Activated T-helper 1 cell treated with anti-CD3 and anti-CD28 coated beads, Interleukin-12 subunit alpha, Interleukin-12 subunit beta, Interleukin-2, Interleukin-4 antibody, amounts not matched to agents 30 ng/mL and 10 ng/mL and 1 ng/mL, durations not matched to agents 14 hours and 24 hours and 36 hours (primary cell): Measurements from ENCODE around the gene GGNBP2. TPM values are rescaled to one million over a fixed set of nuclear protein-coding genes. Genes with fewer than 3 reads are reported as not detected.
"Not testable (repeated sequence)": the region's sequence is repeated elsewhere in the genome, so short reads cannot be mapped to it uniquely, and the experiment has no call there.

Source experiments
- DNase-seq: peaks from one replicate; pipeline ENCODE4 v3.0.0; 2021; ENCODE audit warnings: low spot score
- H3K27ac Mint-ChIP-seq: one replicate; pipeline ENCODE4 v1.8.0; 2021; ENCODE audit warnings: mild to moderate bottlenecking, mixed read lengths
- H3K27me3 Mint-ChIP-seq: one replicate; pipeline ENCODE4 v1.8.0; 2022; ENCODE audit warnings: mild to moderate bottlenecking, moderate library complexity, mixed read lengths; ENCODE audit not compliant: insufficient read depth
- H3K36me3 Mint-ChIP-seq: one replicate; pipeline ENCODE4 v1.8.0; 2021; ENCODE audit warnings: low read depth, mixed read lengths
- H3K4me1 Mint-ChIP-seq: one replicate; pipeline ENCODE4 v1.8.0; 2021; ENCODE audit warnings: low read depth, mixed read lengths
- H3K4me3 Mint-ChIP-seq: one replicate; pipeline ENCODE4 v1.8.0; 2021; ENCODE audit warnings: mild to moderate bottlenecking, moderate library complexity, mixed read lengths
- H3K9me3 Mint-ChIP-seq: one replicate; pipeline ENCODE4 v1.8.0; 2021; ENCODE audit warnings: mixed read lengths
- intact Hi-C: fragments of 100-400 bp; cut with micrococcal nuclease; formaldehyde crosslinking; loops from one replicate; pipeline ENCODE4 v1.15.1; 2024
- total RNA-seq: library from RNA; stranded (reverse); gene quantifications from 2 replicates; pipeline ENCODE4 v1.2.3, GENCODE V29; 2022

The GGNBP2 gene
- total RNA-seq, 1 donor from 2014 or later, result 77.1 TPM

DNA sequence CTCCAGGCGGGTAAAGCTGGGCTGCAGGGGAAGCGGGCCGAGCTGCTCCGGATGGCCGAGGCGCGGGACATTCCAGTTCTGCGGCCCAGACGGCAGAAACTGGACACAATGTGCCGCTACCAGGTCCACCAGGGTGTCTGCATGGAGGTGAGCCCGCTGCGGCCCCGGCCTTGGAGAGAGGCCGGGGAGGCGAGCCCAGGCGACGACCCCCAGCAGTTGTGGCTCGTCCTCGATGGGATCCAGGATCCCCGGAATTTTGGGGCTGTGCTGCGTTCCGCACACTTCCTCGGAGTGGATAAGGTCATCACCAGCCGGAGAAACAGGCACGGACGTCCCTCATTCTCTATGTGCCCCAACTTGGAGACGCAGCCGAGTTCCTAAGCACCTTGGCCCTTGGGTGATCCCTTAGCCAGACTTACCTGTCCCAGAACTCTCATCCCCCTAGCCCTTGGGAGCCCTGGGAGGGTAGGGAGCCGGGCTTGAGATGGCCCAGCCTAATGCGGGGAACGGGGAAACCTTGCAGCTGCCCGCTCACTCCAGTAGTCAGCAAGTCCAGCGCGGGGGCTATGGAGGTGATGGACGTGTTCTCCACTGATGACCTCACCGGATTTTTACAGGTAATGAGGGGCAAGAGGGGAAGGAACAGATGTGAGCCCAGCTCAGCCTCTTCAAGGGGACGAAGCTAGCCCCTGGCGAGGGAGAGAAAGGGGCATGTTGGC lies 57.5 kb downstream of the GGNBP2 start:
- peak overlapping the region; percentile 70 for H3K27ac Mint-ChIP-seq
- no peak for DNase-seq
- H3K27me3 Mint-ChIP-seq, result no peaks in the 10 kb centered on the region
- peak overlapping the region; percentile 91 for H3K4me3 Mint-ChIP-seq
- H3K4me1 Mint-ChIP-seq, result peaks cover 38% of the 10 kb centered on the region
- peaks cover 5% of the 10 kb centered on the region for H3K36me3 Mint-ChIP-seq
- H3K9me3 Mint-ChIP-seq, result no peaks in the 10 kb centered on the region
- intact Hi-C loops, result loop anchor here (10.0 kb wide), 1 partner anchor 1003 kb away; the partner anchor contains the start of gene SYNRG

DNA sequence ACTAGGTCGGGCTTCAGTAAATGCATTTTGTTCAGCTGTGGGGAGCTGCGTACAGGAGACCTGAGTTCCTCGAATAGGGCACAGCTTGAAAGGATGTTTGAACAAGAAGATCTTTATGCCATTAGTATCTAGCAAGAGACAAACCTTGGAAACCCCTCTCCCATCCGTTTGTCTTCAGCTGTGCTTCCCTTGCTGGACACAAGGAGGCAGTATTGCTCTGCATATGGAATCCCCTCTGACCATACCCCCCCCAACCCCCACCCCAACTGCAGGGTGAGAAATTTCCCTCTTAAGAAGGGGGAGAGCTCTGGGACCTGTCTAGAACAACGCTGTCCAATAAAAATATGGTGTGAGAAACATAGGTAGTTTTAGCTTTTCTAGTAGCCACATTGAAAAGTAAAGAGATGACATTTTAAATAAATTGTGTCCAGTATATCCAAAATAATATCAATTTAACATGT lies 58.2 kb downstream of the GGNBP2 start:
- intact Hi-C loops, result loop anchor here (1.0 to 10.0 kb wide), 2 partner anchors 26 to 1002 kb away; partner anchors contain the start of gene SYNRG
- no peaks in the 10 kb centered on the region for H3K9me3 Mint-ChIP-seq
- H3K4me3 Mint-ChIP-seq, result peak overlapping the region; percentile 91
- H3K27me3 Mint-ChIP-seq, result no peaks in the 10 kb centered on the region
- DNase-seq, result peak; percentile 53
- peaks cover 38% of the 10 kb centered on the region for H3K4me1 Mint-ChIP-seq
- H3K27ac Mint-ChIP-seq, result peak overlapping the region; percentile 50
- H3K36me3 Mint-ChIP-seq, result peaks cover 10% of the 10 kb centered on the region

DNA sequence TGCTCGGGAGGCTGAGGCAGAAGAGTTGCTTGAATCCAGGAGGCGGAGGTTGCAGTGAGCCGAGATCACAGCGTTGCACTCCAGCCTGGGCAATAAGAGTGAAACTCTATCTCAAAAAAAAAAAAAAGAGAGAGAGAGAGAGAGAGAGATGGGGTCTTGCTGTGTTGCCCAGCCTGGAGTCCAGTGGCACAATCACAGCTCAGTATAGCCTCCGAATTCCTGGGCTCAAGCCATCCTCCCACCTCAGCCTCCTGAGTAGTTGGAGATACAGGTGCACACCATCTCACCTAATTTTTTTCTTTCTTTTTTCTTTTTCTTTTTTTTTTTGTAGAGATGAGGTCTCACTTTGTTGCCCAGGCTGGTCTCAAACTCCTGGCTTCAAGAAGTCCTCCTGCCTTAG lies 60.3 kb downstream of the GGNBP2 start:
- H3K27me3 Mint-ChIP-seq, H3K27ac Mint-ChIP-seq, H3K9me3 Mint-ChIP-seq, DNase-seq: not testable (repeated sequence)
- peaks cover 38% of the 10 kb centered on the region for H3K4me1 Mint-ChIP-seq
- intact Hi-C loops, result loop anchor here (10.0 kb wide), 1 partner anchor 1000 kb away; the partner anchor contains the start of gene SYNRG
- peak overlapping the region; percentile 22 for H3K4me3 Mint-ChIP-seq
- peaks cover 12% of the 10 kb centered on the region for H3K36me3 Mint-ChIP-seq

DNA sequence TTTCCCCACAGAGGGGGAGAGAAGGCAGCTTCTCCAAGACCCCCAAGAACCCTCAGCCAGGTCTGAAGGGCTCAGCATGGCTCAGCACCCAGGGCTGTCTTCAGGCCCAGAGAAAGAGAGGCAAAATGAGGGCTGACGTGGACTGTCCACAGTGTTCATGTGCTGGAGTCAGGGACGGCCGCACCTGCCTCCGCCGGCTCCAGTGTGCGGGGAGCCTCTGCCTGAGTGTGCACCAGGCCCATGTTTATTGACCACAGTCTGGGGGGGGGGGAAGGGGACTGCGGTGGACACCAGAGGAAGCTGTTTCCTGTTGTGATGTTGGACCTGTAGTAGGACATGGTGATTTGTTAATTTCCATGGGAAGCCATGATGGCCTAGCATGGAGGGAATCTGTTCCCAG lies 63.6 kb downstream of the GGNBP2 start:
- intact Hi-C loops, result loop anchor here (10.0 kb wide), 1 partner anchor 997 kb away; the partner anchor contains the start of gene SYNRG
- Mint-ChIP-seq H3K9me3 (no peaks in the 10 kb centered on the region), H3K36me3 (peaks cover 12% of the 10 kb centered on the region), H3K27ac (no peak overlapping the region), H3K4me3 (no peak overlapping the region), H3K4me1 (peaks cover 15% of the 10 kb centered on the region), H3K27me3 (no peaks in the 10 kb centered on the region)
- no peak for DNase-seq

DNA sequence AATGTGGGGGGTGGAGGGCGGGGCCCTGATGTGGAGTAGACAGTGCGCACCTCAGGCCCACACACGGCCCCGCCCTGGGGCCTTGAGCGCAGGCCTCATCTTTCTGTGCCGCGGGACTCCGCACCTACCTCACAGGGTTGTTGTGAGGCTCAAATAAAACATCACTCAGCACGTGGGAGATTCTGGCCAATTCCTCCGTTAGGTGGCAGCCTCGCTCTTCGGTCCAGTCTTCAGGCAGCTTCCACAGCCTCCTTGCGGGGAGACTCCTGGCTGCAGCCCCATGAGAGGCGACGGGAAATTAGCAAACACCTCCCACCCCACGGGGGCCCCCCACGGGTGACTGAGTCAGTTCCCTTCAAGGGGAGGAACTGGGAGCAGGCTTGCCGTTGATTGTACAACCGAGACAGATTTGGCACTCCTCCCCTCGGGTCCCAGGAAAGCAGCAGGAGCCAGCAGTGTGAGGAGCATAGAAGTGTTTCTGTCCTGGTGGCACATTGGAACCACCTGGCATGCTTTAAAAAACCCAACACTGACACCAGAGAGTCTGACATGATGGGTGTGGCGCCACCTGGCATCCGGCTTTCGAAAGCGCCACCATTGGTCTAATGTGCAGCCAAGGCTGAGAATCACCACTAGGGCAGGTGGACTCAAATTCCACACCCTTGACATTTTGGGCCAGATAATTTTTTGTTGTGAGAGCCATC lies 64.2 kb downstream of the GGNBP2 start:
- intact Hi-C loops, result loop anchor here (10.0 kb wide), 1 partner anchor 996 kb away; the partner anchor contains the start of gene SYNRG
- no peaks in the 10 kb centered on the region for H3K27me3 Mint-ChIP-seq
- no peak overlapping the region for H3K27ac Mint-ChIP-seq
- H3K36me3 Mint-ChIP-seq, result peaks cover 11% of the 10 kb centered on the region
- no peak overlapping the region for H3K4me3 Mint-ChIP-seq
- peaks cover 12% of the 10 kb centered on the region for H3K4me1 Mint-ChIP-seq
- H3K9me3 Mint-ChIP-seq, result no peaks in the 10 kb centered on the region
- no peak for DNase-seq

DNA sequence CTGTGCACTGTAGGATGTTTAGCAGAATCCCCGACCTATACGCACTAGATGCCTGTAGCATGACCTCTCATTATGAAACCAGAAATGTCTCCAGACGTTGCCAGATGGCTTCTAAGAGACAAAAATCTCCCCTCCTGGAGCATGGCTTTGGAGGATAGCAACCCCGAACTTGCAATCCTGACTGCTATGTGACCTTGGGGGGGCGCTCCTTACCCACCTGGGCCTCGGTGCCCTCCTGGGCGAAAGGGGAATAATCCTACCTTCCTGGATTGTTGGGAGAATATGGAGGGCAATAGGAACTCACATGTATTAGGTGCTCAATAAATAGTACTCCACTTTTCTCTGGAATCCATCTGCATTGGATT lies 64.8 kb downstream of the GGNBP2 start:
- H3K36me3 Mint-ChIP-seq, result peaks cover 7% of the 10 kb centered on the region
- DNase-seq, result no peak
- H3K9me3 Mint-ChIP-seq, result no peaks in the 10 kb centered on the region
- H3K27ac Mint-ChIP-seq, result no peak overlapping the region
- H3K27me3 Mint-ChIP-seq, result no peaks in the 10 kb centered on the region
- intact Hi-C loops, result loop anchor here (10.0 kb wide), 1 partner anchor 995 kb away; the partner anchor contains the start of gene SYNRG
- peaks cover 8% of the 10 kb centered on the region for H3K4me1 Mint-ChIP-seq
- H3K4me3 Mint-ChIP-seq, result no peak overlapping the region

DNA sequence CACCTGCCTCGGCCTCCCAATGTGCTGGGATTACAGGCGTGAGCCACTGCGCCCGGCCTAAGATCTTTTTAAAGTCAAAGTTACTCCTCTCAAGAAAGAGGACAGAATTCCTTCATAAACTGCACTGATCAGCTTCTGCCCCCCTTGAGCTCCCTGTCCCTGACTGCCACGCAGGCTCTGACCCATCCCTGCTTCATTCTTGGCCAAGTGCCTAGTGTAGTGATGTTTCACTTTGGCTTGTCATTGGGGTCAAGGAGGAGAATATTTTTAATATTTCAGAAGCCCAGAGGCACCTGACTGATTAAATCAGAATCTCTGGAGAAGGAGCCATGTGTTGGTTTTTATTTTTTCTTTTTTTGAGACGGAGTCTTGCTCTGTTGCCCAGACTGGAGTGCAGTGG lies 65.8 kb downstream of the GGNBP2 start:
- DNase-seq, result no peak
- no peaks in the 10 kb centered on the region for H3K9me3 Mint-ChIP-seq
- peaks cover 7% of the 10 kb centered on the region for H3K36me3 Mint-ChIP-seq
- no peaks in the 10 kb centered on the region for H3K27me3 Mint-ChIP-seq
- peaks cover 8% of the 10 kb centered on the region for H3K4me1 Mint-ChIP-seq
- H3K4me3 Mint-ChIP-seq, result no peak overlapping the region
- intact Hi-C loops, result no loop called here
- H3K27ac Mint-ChIP-seq, result no peak overlapping the region

DNA sequence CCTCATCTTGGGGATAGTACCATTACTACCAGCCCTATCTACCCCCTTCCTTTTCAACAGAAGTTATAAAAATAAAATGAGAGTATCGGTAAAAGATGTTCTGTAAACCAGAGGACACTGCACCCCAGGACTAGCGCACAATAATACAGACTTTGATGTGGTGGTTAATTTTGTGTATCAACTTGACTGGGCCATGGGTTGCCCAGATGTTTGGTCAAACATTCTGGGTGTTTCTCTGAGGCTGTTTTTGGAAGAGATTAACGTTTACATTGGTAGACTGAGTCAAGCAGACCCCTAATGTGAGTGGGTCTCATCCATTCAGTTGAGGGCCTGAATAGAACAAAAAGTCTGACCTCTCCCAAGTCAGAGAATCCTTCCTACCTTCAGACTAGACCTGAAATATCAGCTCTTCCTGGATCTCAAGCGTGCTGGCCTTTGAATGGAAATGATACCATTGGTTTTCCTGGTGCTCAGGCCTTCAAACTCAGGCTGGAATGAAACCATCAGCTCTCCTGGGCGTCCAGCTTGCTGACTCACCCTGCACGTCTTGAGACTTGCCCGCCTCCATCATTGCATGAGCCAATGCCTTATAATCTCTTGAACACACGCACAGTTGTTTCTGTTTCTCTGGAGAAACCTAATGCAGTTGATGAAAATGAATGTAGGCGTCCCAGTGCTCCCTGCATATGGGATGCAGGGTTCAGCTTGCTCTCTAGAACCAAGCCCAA lies 66.8 kb downstream of the GGNBP2 start:
- Mint-ChIP-seq H3K4me3 (no peak overlapping the region), H3K9me3 (no peaks in the 10 kb centered on the region), H3K27me3 (no peaks in the 10 kb centered on the region), H3K36me3 (peaks cover 7% of the 10 kb centered on the region), H3K27ac (no peak overlapping the region), H3K4me1 (no peaks in the 10 kb centered on the region)
- no peak for DNase-seq
- intact Hi-C loops, result no loop called here

DNA sequence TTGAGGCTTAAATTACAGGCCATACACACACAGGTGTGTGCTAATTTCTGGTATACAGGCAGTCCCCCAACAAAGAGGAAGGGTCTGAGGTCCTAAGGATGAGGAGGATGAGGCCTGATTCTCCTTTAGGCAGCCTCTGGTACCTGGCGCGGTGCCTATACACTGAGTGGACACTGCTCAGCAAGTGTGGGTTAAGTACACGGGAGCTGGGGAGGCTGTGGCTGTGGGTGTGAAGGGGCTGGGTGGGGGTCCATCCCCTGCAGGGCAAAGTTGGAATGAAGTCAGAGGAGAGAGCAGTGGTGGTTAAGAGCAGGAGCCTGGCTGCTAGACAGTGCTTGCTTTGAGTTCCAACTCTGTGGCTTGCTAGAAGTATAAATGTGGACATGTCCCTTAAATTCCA lies 67.6 kb downstream of the GGNBP2 start:
- no peak overlapping the region for H3K27ac Mint-ChIP-seq
- H3K4me3 Mint-ChIP-seq, result no peak overlapping the region
- intact Hi-C loops, result no loop called here
- no peaks in the 10 kb centered on the region for H3K27me3 Mint-ChIP-seq
- no peaks in the 10 kb centered on the region for H3K9me3 Mint-ChIP-seq
- peaks cover 7% of the 10 kb centered on the region for H3K36me3 Mint-ChIP-seq
- H3K4me1 Mint-ChIP-seq, result no peaks in the 10 kb centered on the region
- DNase-seq, result no peak

DNA sequence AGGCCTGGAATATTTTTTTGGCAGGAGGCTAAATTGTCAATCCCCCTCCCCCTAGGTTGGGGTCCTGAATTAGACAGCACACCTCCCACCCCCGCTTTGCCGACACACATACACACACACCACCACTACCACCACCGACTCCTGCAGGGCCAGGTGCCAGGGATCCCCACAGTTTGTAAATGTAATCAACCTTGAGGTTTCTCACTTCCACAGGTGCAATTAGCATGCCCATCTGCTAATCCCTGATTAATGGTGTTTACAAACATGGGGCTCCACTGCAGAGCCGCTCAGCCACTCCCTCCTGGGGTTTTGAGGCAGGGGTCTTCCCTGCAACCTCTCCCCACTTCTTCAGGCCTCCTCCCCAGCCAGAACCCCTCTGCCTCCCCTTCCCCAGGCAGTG lies 68.4 kb downstream of the GGNBP2 start:
- Mint-ChIP-seq H3K4me3 (no peak overlapping the region), H3K4me1 (no peaks in the 10 kb centered on the region), H3K9me3 (no peaks in the 10 kb centered on the region), H3K27ac (no peak overlapping the region), H3K36me3 (no peaks in the 10 kb centered on the region), H3K27me3 (no peaks in the 10 kb centered on the region)
- no peak for DNase-seq
- intact Hi-C loops, result no loop called here

DNA sequence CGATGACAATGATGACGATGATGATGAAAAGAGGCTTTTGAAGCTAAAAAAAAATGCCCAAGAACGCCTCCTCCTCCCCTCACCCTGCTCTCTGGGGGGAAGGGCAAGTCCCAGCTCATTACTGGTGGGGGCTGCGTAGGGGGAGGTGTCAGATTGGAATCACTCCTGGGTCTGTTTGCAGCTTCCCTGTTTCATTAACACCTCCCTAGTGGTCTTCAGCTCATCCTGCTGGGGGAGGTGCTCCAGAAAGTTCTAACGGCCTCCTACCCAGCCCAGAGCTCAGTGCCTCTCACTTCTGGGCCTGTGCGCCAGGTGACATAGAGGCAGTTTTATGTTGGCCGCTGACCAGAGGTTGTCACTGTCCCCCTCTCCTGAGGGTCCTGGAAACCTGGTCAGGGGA lies 69.4 kb downstream of the GGNBP2 start:
- Mint-ChIP-seq H3K36me3 (no peaks in the 10 kb centered on the region), H3K9me3 (no peaks in the 10 kb centered on the region), H3K4me1 (no peaks in the 10 kb centered on the region), H3K4me3 (no peak overlapping the region), H3K27me3 (no peaks in the 10 kb centered on the region), H3K27ac (no peak overlapping the region)
- no peak for DNase-seq
- intact Hi-C loops, result no loop called here

DNA sequence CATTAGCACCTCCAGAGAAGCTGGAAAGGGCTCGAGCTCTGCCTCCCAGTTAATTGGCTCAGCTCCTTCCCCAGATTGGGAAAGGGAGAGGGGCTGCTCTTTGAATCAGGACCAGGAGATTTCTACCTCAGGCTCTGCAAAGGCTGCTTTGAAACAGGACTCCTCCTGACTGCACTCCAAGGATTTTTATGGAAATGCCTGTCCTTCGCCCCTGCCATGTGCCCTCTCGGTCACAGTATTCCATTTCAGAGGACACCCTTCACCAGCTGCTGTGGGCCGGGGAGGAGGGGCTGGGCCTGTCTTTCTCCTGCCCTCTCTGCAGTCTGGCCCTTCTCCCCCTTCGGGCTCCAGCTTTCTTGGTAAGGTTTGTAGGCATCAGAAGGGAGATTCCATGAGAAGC lies 70.2 kb downstream of the GGNBP2 start:
- intact Hi-C loops, result no loop called here
- Mint-ChIP-seq H3K27ac (no peak overlapping the region), H3K9me3 (no peaks in the 10 kb centered on the region)

More for the DNA sequence above, 70.2 kb downstream of the GGNBP2 start:
- no peak for DNase-seq
- no peak overlapping the region for H3K4me3 Mint-ChIP-seq
- H3K4me1 Mint-ChIP-seq, result no peaks in the 10 kb centered on the region
- no peaks in the 10 kb centered on the region for H3K27me3 Mint-ChIP-seq
- no peaks in the 10 kb centered on the region for H3K36me3 Mint-ChIP-seq
